22Rv1 (cell line): ENCODE results near the gene NOLC1.

Experiments
- H3K27ac ChIP-seq: fragments of 450-650 bp; 2 replicates; pipeline ENCODE4 v1.5.1; 2017
- ZFX ChIP-seq: fragments of 450-650 bp; IDR thresholded peaks from 2 replicates; pipeline ENCODE4 v1.6.1; 2017; ENCODE audit warnings: antibody characterized with exemption, borderline replicate concordance
- TF ChIP-seq, protein P1 (sequence below): fragments of 450-650 bp; IDR thresholded peaks from 2 replicates; pipeline ENCODE4 v1.5.1; 2017; ENCODE audit warnings: mild to moderate bottlenecking

NOLC1 gene

DNA sequence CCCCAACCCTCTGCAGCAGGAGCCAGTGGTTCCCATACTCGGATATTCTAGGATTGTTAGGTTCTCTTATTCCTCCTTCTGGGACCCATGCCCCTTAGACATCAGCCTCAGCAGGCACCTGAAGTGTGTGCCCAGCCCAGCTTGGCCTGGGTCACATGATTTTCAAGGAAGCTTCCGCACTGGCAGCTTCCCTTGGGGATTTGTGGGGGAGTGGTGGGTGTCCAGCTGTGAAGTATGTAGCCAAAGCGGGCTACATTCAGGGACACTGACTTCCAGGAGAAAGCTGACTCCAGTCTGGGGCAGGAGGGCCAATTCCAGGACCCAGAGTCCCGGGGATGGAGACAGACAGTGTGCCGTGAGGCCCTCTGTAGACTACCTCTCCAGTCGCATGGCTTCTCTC, 33.3 kb upstream of the NOLC1 start:
- no peak for TF ChIP-seq ZFX
- TF ChIP-seq, protein P1, sequence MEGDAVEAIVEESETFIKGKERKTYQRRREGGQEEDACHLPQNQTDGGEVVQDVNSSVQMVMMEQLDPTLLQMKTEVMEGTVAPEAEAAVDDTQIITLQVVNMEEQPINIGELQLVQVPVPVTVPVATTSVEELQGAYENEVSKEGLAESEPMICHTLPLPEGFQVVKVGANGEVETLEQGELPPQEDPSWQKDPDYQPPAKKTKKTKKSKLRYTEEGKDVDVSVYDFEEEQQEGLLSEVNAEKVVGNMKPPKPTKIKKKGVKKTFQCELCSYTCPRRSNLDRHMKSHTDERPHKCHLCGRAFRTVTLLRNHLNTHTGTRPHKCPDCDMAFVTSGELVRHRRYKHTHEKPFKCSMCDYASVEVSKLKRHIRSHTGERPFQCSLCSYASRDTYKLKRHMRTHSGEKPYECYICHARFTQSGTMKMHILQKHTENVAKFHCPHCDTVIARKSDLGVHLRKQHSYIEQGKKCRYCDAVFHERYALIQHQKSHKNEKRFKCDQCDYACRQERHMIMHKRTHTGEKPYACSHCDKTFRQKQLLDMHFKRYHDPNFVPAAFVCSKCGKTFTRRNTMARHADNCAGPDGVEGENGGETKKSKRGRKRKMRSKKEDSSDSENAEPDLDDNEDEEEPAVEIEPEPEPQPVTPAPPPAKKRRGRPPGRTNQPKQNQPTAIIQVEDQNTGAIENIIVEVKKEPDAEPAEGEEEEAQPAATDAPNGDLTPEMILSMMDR, result no peak
- H3K27ac ChIP-seq, result peak overlapping the region; percentile 77; the same call in 1 of the 2 replicates

DNA sequence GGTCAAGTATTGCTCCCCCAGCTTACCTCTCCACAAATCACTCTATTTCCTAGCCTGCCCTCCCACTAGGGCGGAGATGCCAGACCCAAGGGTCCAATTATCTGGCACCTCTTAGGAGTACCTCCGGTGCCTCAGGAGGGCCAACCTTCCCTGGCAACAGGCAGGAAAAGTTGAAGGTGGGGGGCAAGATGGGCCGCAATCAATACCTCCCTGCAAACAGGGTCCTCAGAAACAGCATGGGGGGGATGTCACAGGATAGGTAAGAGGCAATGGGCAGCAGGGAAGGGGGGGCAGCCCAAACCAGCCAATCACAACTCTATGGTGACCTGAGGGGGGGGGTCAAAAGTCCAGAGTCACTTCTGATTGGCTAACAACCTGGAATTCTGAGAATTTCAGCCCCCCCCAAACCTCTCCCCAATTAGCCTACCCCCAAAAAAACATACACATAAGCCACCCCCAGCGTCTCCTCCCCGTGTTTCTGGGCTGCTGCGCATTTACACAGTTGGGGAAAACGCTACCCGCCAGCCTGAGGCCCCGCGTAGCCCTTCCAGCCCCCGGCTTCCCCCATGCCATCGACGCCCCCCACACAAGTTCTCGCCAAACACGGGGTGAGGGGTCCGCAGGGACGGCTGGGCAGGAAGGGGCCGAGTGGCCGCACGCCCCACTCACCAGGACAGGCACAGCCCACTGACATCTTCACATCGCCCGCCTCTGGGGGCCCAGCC, 32.6 kb upstream of the NOLC1 start:
- H3K27ac ChIP-seq, result peak overlapping the region; percentile 77
- TF ChIP-seq ZFX, result no peak
- TF ChIP-seq, protein P1, result no peak

DNA sequence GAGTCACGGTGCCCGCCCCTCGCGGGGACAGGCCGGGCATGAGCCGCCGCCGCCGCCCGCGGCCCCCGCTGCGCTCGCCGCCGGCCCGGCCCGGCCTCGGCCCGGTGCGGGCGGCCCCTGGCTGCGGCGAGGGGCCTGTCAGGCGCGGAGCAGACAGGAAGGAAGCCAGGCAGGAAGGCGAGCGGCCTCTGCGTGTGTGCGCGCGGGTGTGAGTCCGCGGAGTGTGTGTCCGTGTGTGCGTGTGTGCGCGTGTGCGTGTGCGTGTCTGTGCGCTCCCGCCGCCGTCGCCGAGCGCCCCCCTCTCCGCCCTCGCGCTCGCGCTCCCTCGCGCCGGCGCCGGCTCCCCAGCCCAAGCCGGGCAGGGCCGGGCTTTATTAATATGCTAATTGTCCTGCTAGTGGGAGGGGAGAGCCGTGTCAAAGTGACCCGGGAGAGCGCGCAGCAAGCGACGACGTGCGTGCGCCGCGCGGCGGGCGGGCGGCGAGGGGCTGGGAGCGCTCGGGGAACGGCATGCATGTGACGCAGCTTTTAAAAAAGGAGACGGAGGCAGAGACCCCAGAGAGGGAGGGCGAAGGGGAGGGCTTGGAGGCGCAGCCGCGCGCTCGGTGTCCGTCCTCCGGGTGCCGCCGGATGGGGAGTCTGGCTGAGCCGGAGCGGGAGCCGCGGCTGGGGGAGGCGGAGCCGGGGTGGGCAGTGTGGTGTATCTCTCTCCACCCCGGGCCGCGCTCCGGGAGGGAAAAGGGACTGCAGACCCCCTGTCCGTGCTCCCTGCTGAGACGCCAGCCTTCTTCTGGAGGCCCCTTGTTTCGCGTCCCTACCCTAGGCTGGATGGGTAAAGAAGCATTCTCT, 31.8 kb upstream of the NOLC1 start, which contains the start of gene LDB1:
LDB1 (minus strand) TSS at position 227 of the 849 bp plus-strand sequence. CDS start 258 bp downstream, outside the sequence.
- H3K27ac ChIP-seq, result peak within 1 kb of the TSS; percentile 77
- no peak for TF ChIP-seq ZFX
- TF ChIP-seq, protein P1, result peak; percentile 48

DNA sequence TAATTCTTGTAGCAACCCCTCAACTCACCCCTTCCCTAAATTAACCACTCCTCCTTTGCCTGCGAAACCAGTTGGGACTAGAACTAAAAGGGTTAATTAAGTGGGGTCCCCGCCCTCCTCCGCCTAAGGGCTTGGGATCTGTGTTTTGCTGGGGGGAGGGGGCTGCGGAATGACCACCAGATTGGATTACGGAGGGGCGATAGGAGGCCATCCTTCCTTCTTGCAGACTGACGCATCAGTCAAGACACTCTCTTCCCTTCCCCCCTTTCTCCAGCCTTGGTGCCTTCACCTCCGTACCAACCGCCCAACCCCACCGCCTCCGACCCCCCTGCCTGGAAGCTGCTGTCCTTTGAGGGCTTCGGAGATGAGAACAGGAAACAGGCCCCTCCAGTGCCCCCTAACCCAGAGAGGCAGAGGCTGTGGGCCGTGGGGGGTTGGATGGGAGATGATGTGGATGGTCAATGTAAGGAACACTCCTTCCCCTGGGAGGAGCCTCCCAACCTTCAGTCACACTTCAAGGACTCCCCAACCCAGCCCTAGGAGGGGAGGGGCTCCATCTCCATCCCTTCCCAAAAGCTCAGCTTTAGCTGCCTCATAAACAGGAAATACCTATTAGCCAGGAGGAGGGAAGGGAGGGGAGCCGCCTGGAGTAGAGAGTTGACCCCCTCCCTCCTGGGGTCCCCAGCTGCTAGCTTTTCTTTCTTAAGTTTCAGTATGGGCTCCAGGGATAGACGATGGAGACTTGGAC, 31.0 kb upstream of the NOLC1 start:
- TF ChIP-seq, protein P1, result no peak
- TF ChIP-seq ZFX, result no peak
- H3K27ac ChIP-seq, result peak overlapping the region; percentile 77

DNA sequence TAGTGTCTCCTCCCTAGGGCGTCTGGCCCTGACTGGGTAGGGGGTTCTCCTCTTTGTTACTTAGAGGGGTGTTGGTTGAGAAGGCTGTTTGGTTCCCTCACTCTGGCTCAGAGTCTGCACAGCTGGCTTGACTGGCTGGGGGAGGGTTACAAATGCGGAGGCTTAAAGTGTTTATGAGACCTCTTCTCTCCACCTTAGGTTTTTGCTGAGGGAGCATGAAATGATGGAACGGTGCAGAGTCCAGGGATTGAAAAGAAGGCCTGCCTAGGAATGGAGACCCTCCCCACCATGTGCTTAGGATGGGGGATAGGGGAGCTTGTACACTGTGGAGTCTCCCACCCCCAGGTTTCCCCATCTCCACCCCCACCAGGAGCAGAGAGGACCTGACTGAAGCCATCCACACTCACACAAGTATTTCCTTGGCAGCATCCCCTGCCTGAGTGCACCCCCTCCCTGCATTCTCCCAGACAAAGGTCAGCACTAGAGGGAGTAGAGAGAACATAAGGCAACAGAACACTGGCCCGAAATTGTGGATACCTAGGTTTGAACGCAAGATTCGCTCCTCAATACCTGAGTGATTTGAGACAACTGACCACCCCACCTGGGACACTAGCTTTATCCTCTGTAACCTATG, 30.3 kb upstream of the NOLC1 start:
- TF ChIP-seq, protein P1, result no peak
- TF ChIP-seq ZFX, result no peak

DNA sequence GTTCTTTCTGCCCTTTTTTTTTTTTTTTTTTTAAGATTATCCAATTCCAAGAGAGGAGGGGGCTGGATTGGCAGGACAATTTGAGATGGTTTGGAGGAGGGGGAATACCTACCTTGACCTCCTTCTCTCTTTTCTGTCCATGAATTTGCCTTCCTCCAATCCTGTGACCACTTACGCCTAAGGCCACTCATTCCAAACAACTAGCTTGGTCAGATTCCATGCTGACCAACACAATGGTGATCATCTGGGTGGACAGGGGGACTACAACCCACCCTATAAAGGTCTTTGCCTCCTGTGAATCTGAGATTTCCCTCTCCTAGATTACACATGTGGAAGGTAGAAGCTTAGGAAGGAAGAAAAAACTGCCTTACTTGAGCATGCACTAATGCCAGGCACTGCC, 29.7 kb upstream of the NOLC1 start:
- peak overlapping the region; percentile 22; the same call in 1 of the 2 replicates for H3K27ac ChIP-seq
- TF ChIP-seq, protein P1, result no peak
- no peak for TF ChIP-seq ZFX

More for the DNA sequence above, 30.3 kb upstream of the NOLC1 start:
- no peak overlapping the region for H3K27ac ChIP-seq
